Vagina (tissue), 2 donors: ENCODE data around the gene TTI1. TPM values are rescaled to one million over a fixed set of nuclear protein-coding genes. Genes with fewer than 3 reads are reported as not detected.

Experiments used
- DNase-seq, 2 donors: peaks; one replicate each; pipeline ENCODE4 v3.0.0-alpha.2; 2017; ENCODE audit errors: extremely low spot score in 2 of 2
- H3K27ac ChIP-seq: fragments of 200-600 bp; sonication (generic); one replicate; pipeline ENCODE4 v1.5.1; 2019
- H3K27me3 ChIP-seq: fragments of 200-600 bp; sonication (generic); one replicate; pipeline ENCODE4 v1.5.1; 2019
- H3K36me3 ChIP-seq, 2 donors: fragments of 200-600 bp; sonication (generic); one replicate each; pipeline ENCODE4 v1.5.1; 2017 to 2019
- H3K4me1 ChIP-seq: fragments of 200-600 bp; sonication (generic); one replicate; pipeline ENCODE4 v1.5.1; 2019
- H3K4me3 ChIP-seq, 2 donors: fragments of 200-600 bp; sonication (generic); 1 replicate in 1 of 2; 2 replicates in 1 of 2; pipeline ENCODE4 v1.5.1; 2016 to 2019
- H3K9me3 ChIP-seq: fragments of 200-600 bp; sonication (generic); one replicate; pipeline ENCODE4 v1.5.1; 2019
- CTCF ChIP-seq, 3 experiments: fragments of 450-650 bp in 2 of 3; fragments of 200-600 bp in 1 of 3; sonication (generic) in 1 of 3; IDR thresholded peaks; one replicate each; pipeline ENCODE4 v1.5.1; 2017 to 2019; ENCODE audit warnings: antibody characterized with exemption in 3 of 3, mild to moderate bottlenecking in 2 of 3, moderate library complexity in 2 of 3
- POLR2A ChIP-seq, 2 donors: fragments of 450-650 bp; IDR thresholded peaks; one replicate each; pipeline ENCODE4 v1.6.1; 2017; ENCODE audit warnings: antibody characterized with exemption in 2 of 2, mild to moderate bottlenecking in 2 of 2, moderate library complexity in 2 of 2
- POLR2AphosphoS5 ChIP-seq, 2 donors: sonication (generic); formaldehyde crosslinking; IDR thresholded peaks; one replicate each; pipeline ENCODE4 v1.9.0; 2017; ENCODE audit warnings: antibody characterized with exemption in 2 of 2, mild to moderate bottlenecking in 2 of 2, low read depth in 1 of 2; ENCODE audit not compliant: insufficient read depth in 1 of 2
- intact Hi-C: fragments of 100-400 bp; cut with DNase I; formaldehyde crosslinking; loops from one replicate; pipeline ENCODE4 v1.15.1; 2023
- total RNA-seq: library from RNA; depleted of rRNA; stranded (reverse); fragments of >200 nt; gene quantifications from one replicate; pipeline ENCODE4 v1.2.3, GENCODE V29; 2016

TTI1 gene
- total RNA-seq, 1 donor from 2014 or later = 13.5 TPM

- H3K36me3 ChIP-seq = peaks cover 0 to 54% of the 10 kb centered on the region in 2 donors
- H3K9me3 ChIP-seq = no peaks in the 10 kb centered on the region
- H3K4me3 ChIP-seq = no peak overlapping the region
- no peaks in the 10 kb centered on the region for H3K27me3 ChIP-seq
- DNase-seq = no peak
- intact Hi-C loops = no loop called here
- no peak overlapping the region for H3K27ac ChIP-seq
- no peaks in the 10 kb centered on the region for H3K4me1 ChIP-seq
- TF ChIP-seq POLR2AphosphoS5 (IDR thresholded peaks at IDR 0.05; ENCODE audit: insufficient read depth in 1 of 2, low read depth in 1 of 2) = no peak
- TF ChIP-seq POLR2A (IDR thresholded peaks at IDR 0.05) = no peak
Measured at GRCh38 chr20:38061109-38061508, 27.9 kb upstream of the TTI1 start.

GRCh38 chr20:38060536-38060935 lies 27.3 kb upstream of the TTI1 start:
- Histone ChIP-seq H3K27ac (no peak overlapping the region), H3K4me3 (no peak overlapping the region), H3K9me3 (no peaks in the 10 kb centered on the region), H3K27me3 (no peaks in the 10 kb centered on the region), H3K36me3 (peaks cover 0 to 50% of the 10 kb centered on the region in 2 donors), H3K4me1 (no peaks in the 10 kb centered on the region)
- intact Hi-C loops = no loop called here
- DNase-seq = no peak
- no peak for TF ChIP-seq POLR2AphosphoS5 (IDR thresholded peaks at IDR 0.05; ENCODE audit: insufficient read depth in 1 of 2, low read depth in 1 of 2)
- TF ChIP-seq POLR2A (IDR thresholded peaks at IDR 0.05) = no peak
- no peak for TF ChIP-seq CTCF (IDR thresholded peaks at IDR 0.05)

GRCh38 chr20:38059832-38060231 lies 26.6 kb upstream of the TTI1 start:
- Histone ChIP-seq H3K9me3 (no peaks in the 10 kb centered on the region), H3K27ac (no peak overlapping the region), H3K36me3 (peaks cover 0 to 46% of the 10 kb centered on the region in 2 donors), H3K4me1 (no peaks in the 10 kb centered on the region), H3K27me3 (no peaks in the 10 kb centered on the region), H3K4me3 (no peak overlapping the region)
- no peak for DNase-seq
- intact Hi-C loops = loop anchor here (5.0 to 10.0 kb wide), 2 partner anchors 162 to 265 kb away; no protein-coding TSS in a partner anchor
- TF ChIP-seq POLR2A (IDR thresholded peaks at IDR 0.05) (no peak), CTCF (IDR thresholded peaks at IDR 0.05) (no peak), POLR2AphosphoS5 (IDR thresholded peaks at IDR 0.05; ENCODE audit: insufficient read depth in 1 of 2, low read depth in 1 of 2) (no peak)

- H3K36me3 ChIP-seq = peaks cover 0 to 42% of the 10 kb centered on the region in 2 donors
- no peaks in the 10 kb centered on the region for H3K9me3 ChIP-seq
- TF ChIP-seq POLR2AphosphoS5 (IDR thresholded peaks at IDR 0.05; ENCODE audit: insufficient read depth in 1 of 2, low read depth in 1 of 2) = no peak
- TF ChIP-seq CTCF (IDR thresholded peaks at IDR 0.05) = peak; percentile 76 to 89 (median 88)
- no peak for TF ChIP-seq POLR2A (IDR thresholded peaks at IDR 0.05)
- DNase-seq = peak in 1 of 2 donors; percentile 82
- H3K27me3 ChIP-seq = no peaks in the 10 kb centered on the region
- H3K27ac ChIP-seq = no peak overlapping the region
- no peaks in the 10 kb centered on the region for H3K4me1 ChIP-seq
- intact Hi-C loops = loop anchor here (5.0 to 10.0 kb wide), 2 partner anchors 165 to 267 kb away; no protein-coding TSS in a partner anchor
- H3K4me3 ChIP-seq = no peak overlapping the region
Measured at GRCh38 chr20:38057351-38057972, 24.2 kb upstream of the TTI1 start.

- intact Hi-C loops = loop anchor here (5.0 to 10.0 kb wide), 2 partner anchors 166 to 269 kb away; no protein-coding TSS in a partner anchor
- H3K36me3 ChIP-seq = peaks cover 0 to 27% of the 10 kb centered on the region in 2 donors
- peak in 1 of 2 donors; percentile 25 for DNase-seq
Measured at GRCh38 chr20:38055848-38056247, 22.6 kb upstream of the TTI1 start.

More at GRCh38 chr20:38055848-38056247, 22.6 kb upstream of the TTI1 start:
- TF ChIP-seq CTCF (IDR thresholded peaks at IDR 0.05) = no peak
- no peak for TF ChIP-seq POLR2AphosphoS5 (IDR thresholded peaks at IDR 0.05; ENCODE audit: insufficient read depth in 1 of 2, low read depth in 1 of 2)
- no peak for TF ChIP-seq POLR2A (IDR thresholded peaks at IDR 0.05)
- Histone ChIP-seq H3K27me3 (no peaks in the 10 kb centered on the region), H3K4me1 (no peaks in the 10 kb centered on the region), H3K9me3 (no peaks in the 10 kb centered on the region), H3K27ac (no peak overlapping the region), H3K4me3 (no peak overlapping the region)
